ENCODE data around the gene HYAL3. TPM values are rescaled to one million over a fixed set of nuclear protein-coding genes. Genes with fewer than 3 reads are reported as not detected.

Gene HYAL3
- total and polyA plus RNA-seq, 8 donors: 1.3 to 7.9 (median 4.4) TPM; not detected in 2

DNA sequence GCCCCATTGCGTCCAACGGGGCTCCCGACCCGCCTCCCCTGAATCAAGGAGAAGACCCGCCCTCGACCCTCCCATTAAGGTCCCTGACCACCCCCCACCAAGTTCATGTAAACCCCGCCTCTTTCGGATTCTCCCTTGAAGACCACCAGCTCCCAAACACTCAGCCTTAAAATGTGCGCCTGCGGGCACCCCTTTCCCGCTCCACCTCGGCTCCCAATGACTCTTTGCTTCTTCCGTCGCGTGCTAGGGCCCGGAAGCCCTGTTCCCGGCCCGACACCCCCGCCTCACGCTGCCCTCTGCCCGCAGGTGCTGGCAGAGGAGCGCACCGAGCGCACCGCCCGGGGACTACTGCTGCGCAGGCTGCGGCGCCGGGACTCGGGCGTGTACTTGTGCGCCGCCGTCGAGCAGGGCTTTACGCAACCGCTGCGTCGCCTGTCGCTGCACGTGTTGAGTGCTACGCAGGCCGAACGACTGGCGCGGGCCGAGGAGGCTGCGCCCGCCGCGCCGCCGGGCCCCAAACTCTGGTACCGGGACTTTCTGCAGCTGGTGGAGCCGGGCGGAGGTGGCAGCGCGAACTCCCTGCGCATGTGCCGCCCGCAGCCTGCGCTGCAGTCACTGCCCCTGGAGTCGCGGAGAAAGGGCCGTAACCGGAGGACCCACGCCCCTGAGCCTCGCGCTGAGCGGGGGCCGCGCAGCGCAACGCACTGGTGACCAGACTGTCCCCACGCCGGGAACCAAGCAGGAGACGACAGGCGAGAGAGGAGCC is 23.0 kb downstream of the HYAL3 start:
- TF ChIP-seq POLR2AphosphoS5 (IDR thresholded peaks at IDR 0.05): no peak
- no peak for TF ChIP-seq EP300 (IDR thresholded peaks at IDR 0.05)
- no peak for TF ChIP-seq POLR2A (IDR thresholded peaks at IDR 0.05)
- TF ChIP-seq CTCF (IDR thresholded peaks at IDR 0.05): no peak
- intact Hi-C loops (cut with DNase I; ENCODE audit: low total_unique reads): loop anchor here (10.0 kb wide), 1 partner anchor 51 kb away; no protein-coding TSS in a partner anchor
- Histone ChIP-seq H3K27ac (no peak overlapping the region), H3K4me3 (no peak overlapping the region), H3K27me3 (peaks cover 0 to 40% (median 26%) of the 10 kb centered on the region in 3 donors), H3K9me3 (no peaks in the 10 kb centered on the region), H3K4me1 (peaks cover 27 to 53% (median 44%) of the 10 kb centered on the region in 4 donors), H3K36me3 (peaks cover 8 to 52% (median 19%) of the 10 kb centered on the region in 4 donors)
- 50 to 70% (median 69%) methylated on average over 49 to 79 of the region's 79 CpGs for WGBS, 5 donors
- no peak for DNase-seq

- no peak overlapping the region for H3K4me3 ChIP-seq
- intact Hi-C loops (cut with DNase I; ENCODE audit: low total_unique reads): loop anchor here (10.0 kb wide), 1 partner anchor 51 kb away; no protein-coding TSS in a partner anchor
- TF ChIP-seq EP300 (IDR thresholded peaks at IDR 0.05): no peak
- TF ChIP-seq POLR2A (IDR thresholded peaks at IDR 0.05): no peak
- no peak for TF ChIP-seq CTCF (IDR thresholded peaks at IDR 0.05)
- no peak for TF ChIP-seq POLR2AphosphoS5 (IDR thresholded peaks at IDR 0.05)
- 53 to 73% (median 63%) methylated on average over 35 to 65 of the region's 65 CpGs for WGBS, 5 donors
- peaks cover 35 to 61% (median 52%) of the 10 kb centered on the region in 4 donors for H3K4me1 ChIP-seq
- no peak for DNase-seq
- H3K36me3 ChIP-seq: peaks cover 8 to 54% (median 19%) of the 10 kb centered on the region in 4 donors
- H3K9me3 ChIP-seq: no peaks in the 10 kb centered on the region
- peaks cover 0 to 40% (median 26%) of the 10 kb centered on the region in 3 donors for H3K27me3 ChIP-seq
- peak overlapping the region in 2 of 5 donors; percentile 28 to 54 for H3K27ac ChIP-seq
These were observed 23.8 kb downstream of the HYAL3 start for GRCh38 chr3:50275141-50275995.

DNA sequence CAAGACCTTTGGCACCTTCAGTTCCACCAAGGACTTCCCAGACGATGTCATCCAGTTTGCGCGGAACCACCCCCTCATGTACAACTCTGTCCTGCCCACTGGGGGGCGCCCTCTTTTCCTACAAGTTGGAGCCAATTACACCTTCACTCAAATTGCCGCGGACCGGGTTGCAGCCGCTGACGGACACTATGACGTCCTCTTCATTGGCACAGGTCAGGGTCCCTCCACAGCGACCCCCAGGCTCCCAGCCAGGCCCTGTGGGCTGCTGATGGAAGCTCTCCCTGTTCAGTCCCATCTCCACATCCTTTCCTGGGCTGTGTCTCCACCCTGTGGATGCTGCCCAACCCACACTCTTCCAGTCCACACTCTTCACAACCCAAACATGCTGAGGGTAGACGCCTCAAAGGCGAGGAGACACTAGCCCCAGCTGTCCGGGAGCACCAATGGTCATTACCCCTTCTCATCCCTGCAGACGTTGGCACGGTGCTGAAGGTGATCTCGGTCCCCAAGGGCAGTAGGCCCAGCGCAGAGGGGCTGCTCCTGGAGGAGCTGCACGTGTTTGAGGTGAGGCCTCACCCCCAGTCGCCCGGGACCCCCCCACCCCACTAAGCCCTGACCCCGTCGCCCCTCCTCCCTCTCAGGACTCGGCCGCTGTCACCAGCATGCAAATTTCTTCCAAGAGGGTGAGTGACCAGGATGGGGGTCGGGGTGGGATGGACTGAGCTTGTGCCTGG is 24.7 kb downstream of the HYAL3 start:
- Histone ChIP-seq H3K36me3 (peaks cover 8 to 54% (median 19%) of the 10 kb centered on the region in 4 donors), H3K9me3 (no peaks in the 10 kb centered on the region), H3K4me3 (no peak overlapping the region), H3K27ac (peak overlapping the region in 3 of 5 donors; percentile 17 to 54 (median 28)), H3K4me1 (peaks cover 38 to 69% (median 60%) of the 10 kb centered on the region in 4 donors), H3K27me3 (peaks cover 0 to 40% (median 26%) of the 10 kb centered on the region in 3 donors)
- DNase-seq: peak; percentile 83 to 87
- 40 to 48% (median 42%) methylated on average over 18 to 26 of the region's 26 CpGs for WGBS, 5 donors
- intact Hi-C loops (cut with DNase I; ENCODE audit: low total_unique reads): loop anchor here (5.0 to 10.0 kb wide), 2 partner anchors 50 to 82 kb away; partner anchors contain the start of gene GNAT1
- TF ChIP-seq POLR2A (IDR thresholded peaks at IDR 0.05) (no peak), CTCF (IDR thresholded peaks at IDR 0.05) (peak in 5 of 7 experiments; percentile 68 to 88 (median 74)), POLR2AphosphoS5 (IDR thresholded peaks at IDR 0.05) (peak in 1 of 3 donors; percentile 34), EP300 (IDR thresholded peaks at IDR 0.05) (no peak)
